ENCODE data around the gene RNF20.
"Not testable (repeated sequence)": the region's sequence is repeated elsewhere in the genome, so short reads cannot be mapped to it uniquely, and the experiment has no call there.

The RNF20 gene

DNA sequence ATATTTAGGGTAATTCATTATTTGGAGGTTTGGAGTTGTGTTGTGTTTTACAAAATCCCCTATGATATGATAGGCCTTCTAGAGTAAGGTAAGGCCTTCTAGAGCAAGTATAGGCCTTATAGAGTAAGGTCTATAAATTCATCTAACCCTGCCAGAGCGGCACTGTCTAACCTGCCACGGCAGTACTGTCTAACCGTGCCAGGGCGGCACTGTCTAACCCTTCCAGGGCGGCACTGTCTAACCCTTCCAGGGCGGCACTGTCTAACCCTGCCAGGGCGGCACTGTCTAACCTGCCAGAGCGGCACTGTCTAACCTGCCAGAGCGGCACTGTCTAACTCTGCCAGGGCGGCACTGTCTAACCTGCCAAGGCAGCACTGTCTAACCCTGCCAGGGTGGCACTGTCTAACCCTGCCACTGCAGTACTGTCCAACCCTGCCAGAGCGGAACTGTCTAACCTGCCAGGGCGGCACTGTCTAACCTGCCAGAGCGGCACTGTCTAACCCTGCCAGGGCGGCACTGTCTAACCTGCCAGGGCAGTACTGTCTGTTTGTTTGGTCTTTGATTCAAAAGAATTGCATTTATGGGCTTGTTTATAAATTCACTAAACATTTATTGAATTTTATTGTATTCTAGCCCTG, 9.6 kb downstream of the RNF20 start:
- Histone ChIP-seq H3K27me3 (ENCODE audit: low read length) (no peaks in the 10 kb centered on the region), H3K4me2 (ENCODE audit: low read depth, low read length, poor library complexity, severe bottlenecking) (no peak overlapping the region), H3K79me2 (ENCODE audit: insufficient read depth, low read length) (peaks cover 9% of the 10 kb centered on the region), H3K9me3 (ENCODE audit: insufficient read depth, low read length) (no peaks in the 10 kb centered on the region), H3K9me2 (replicated peaks; ENCODE audit: insufficient read depth, low read length) (no peaks in the 10 kb centered on the region), H3K36me3 (ENCODE audit: low read length) (peaks cover 33% of the 10 kb centered on the region), H4K20me1 (ENCODE audit: low read depth, low read length) (0 out of 2 replicates have a peak, but pooled peaks cover 3% of the 10 kb centered on the region), H3K4me3 (ENCODE audit: insufficient read depth, low read length, poor library complexity, severe bottlenecking) (no peak overlapping the region), H3F3A (ENCODE audit: insufficient read depth) (no peaks in the 10 kb centered on the region), H2AFZ (ENCODE audit: low read depth, low read length, severe bottlenecking) (no peak overlapping the region), H3K27ac (ENCODE audit: low read depth, low read length) (no peak overlapping the region), H3K9ac (ENCODE audit: low read length) (no peak overlapping the region)
- TF ChIP-seq EZH2phosphoT487 (conservative IDR thresholded peaks at IDR 0.05; ENCODE audit: low read length): no peak

- H3K9me2 ChIP-seq (replicated peaks; ENCODE audit: insufficient read depth, low read length); H3K4me3 ChIP-seq (ENCODE audit: insufficient read depth, low read length, poor library complexity, severe bottlenecking); H3F3A ChIP-seq (ENCODE audit: insufficient read depth); H3K27ac ChIP-seq (ENCODE audit: low read depth, low read length); H3K9me3 ChIP-seq (ENCODE audit: insufficient read depth, low read length); H3K9ac ChIP-seq (ENCODE audit: low read length); H2AFZ ChIP-seq (ENCODE audit: low read depth, low read length, severe bottlenecking); H3K79me2 ChIP-seq (ENCODE audit: insufficient read depth, low read length); H4K20me1 ChIP-seq (ENCODE audit: low read depth, low read length); H3K27me3 ChIP-seq (ENCODE audit: low read length); H3K4me2 ChIP-seq (ENCODE audit: low read depth, low read length, poor library complexity, severe bottlenecking): not testable (repeated sequence)
- peaks cover 42% of the 10 kb centered on the region for H3K36me3 ChIP-seq (ENCODE audit: low read length)
Measured at GRCh38 chr9:101549472-101550098, 15.9 kb downstream of the RNF20 start.

GRCh38 chr9:101561740-101562139, 28.1 kb downstream of the RNF20 start:
- H2AFZ ChIP-seq (ENCODE audit: low read depth, low read length, severe bottlenecking): no peak overlapping the region
- H3K9me2 ChIP-seq (replicated peaks; ENCODE audit: insufficient read depth, low read length): no peaks in the 10 kb centered on the region
- TF ChIP-seq EZH2phosphoT487 (conservative IDR thresholded peaks at IDR 0.05; ENCODE audit: low read length) (no peak), CTCF (IDR thresholded peaks at IDR 0.05; ENCODE audit: insufficient read depth, low read length, poor library complexity, severe bottlenecking) (no peak)
- no peaks in the 10 kb centered on the region for H3K27me3 ChIP-seq (ENCODE audit: low read length)
- H3K36me3 ChIP-seq (ENCODE audit: low read length): peaks cover 43% of the 10 kb centered on the region
- H3K27ac ChIP-seq (ENCODE audit: low read depth, low read length): no peak overlapping the region
- H3K4me2 ChIP-seq (ENCODE audit: low read depth, low read length, poor library complexity, severe bottlenecking): no peak overlapping the region
- no peaks in the 10 kb centered on the region for H3F3A ChIP-seq (ENCODE audit: insufficient read depth)
- no peak overlapping the region for H3K9ac ChIP-seq (ENCODE audit: low read length)
- no peak overlapping the region for H3K4me3 ChIP-seq (ENCODE audit: insufficient read depth, low read length, poor library complexity, severe bottlenecking)
- H3K9me3 ChIP-seq (ENCODE audit: insufficient read depth, low read length): no peaks in the 10 kb centered on the region
- H3K79me2 ChIP-seq (ENCODE audit: insufficient read depth, low read length): no peaks in the 10 kb centered on the region
- no peaks in the 10 kb centered on the region for H4K20me1 ChIP-seq (ENCODE audit: low read depth, low read length)

DNA sequence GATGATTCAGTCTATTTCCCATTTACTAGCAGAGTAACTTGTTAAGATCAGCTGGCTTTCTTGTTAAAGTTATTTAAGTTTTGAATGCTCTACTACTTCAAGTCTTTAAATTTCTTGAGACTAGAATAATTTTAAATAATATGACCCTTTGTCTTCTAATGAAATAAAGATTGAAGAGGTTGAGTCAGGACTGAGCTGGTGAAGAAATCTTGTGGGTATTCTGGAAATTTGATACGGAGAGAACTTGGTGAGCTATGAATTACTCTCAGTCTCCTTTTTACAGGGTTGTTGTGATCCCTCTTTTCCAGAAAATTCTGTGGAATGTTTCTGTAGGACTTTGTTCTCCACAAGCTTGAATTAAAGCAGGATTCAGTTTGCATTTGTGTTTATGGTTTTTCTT, 29.3 kb downstream of the RNF20 start:
- no peak overlapping the region for H2AFZ ChIP-seq (ENCODE audit: low read depth, low read length, severe bottlenecking)
- TF ChIP-seq CTCF (IDR thresholded peaks at IDR 0.05; ENCODE audit: insufficient read depth, low read length, poor library complexity, severe bottlenecking) (no peak), EZH2phosphoT487 (conservative IDR thresholded peaks at IDR 0.05; ENCODE audit: low read length) (no peak)
- no peaks in the 10 kb centered on the region for H3F3A ChIP-seq (ENCODE audit: insufficient read depth)
- no peak overlapping the region for H3K4me3 ChIP-seq (ENCODE audit: insufficient read depth, low read length, poor library complexity, severe bottlenecking)
- H3K27ac ChIP-seq (ENCODE audit: low read depth, low read length): no peak overlapping the region
- no peaks in the 10 kb centered on the region for H3K9me2 ChIP-seq (replicated peaks; ENCODE audit: insufficient read depth, low read length)
- no peaks in the 10 kb centered on the region for H3K79me2 ChIP-seq (ENCODE audit: insufficient read depth, low read length)
- peaks cover 32% of the 10 kb centered on the region for H3K36me3 ChIP-seq (ENCODE audit: low read length)
- no peak overlapping the region for H3K4me2 ChIP-seq (ENCODE audit: low read depth, low read length, poor library complexity, severe bottlenecking)
- H4K20me1 ChIP-seq (ENCODE audit: low read depth, low read length): no peaks in the 10 kb centered on the region
- H3K27me3 ChIP-seq (ENCODE audit: low read length): no peaks in the 10 kb centered on the region
- H3K9ac ChIP-seq (ENCODE audit: low read length): no peak overlapping the region
- no peaks in the 10 kb centered on the region for H3K9me3 ChIP-seq (ENCODE audit: insufficient read depth, low read length)

Measured in SU-DHL-6 (cell line).